Mesendoderm (in vitro differentiated cells): ENCODE measurements around the gene YPEL2.

Source experiments
- DNase-seq: peaks from one replicate; pipeline ENCODE4 v3.0.0; 2013
- H2AK5ac ChIP-seq: 2 replicates; pipeline ENCODE4 v1.6.1; 2013; ENCODE audit warnings: low read length, inconsistent platforms
- H2BK120ac ChIP-seq: 2 replicates; pipeline ENCODE4 v1.6.1; 2013; ENCODE audit warnings: low read depth, mild to moderate bottlenecking, low read length, moderate library complexity, mixed read lengths
- H2BK15ac ChIP-seq: replicated peaks from 2 replicates; pipeline ENCODE4 v1.6.1; 2013; ENCODE audit warnings: low read depth, mild to moderate bottlenecking, moderate library complexity
- H2BK5ac ChIP-seq: 2 replicates; pipeline ENCODE4 v1.6.1; 2013; ENCODE audit warnings: low read length, inconsistent platforms
- H3K18ac ChIP-seq: 2 replicates; pipeline ENCODE4 v1.6.1; 2013; ENCODE audit warnings: mild to moderate bottlenecking, low read length, mixed read lengths
- H3K23ac ChIP-seq: one replicate; pipeline ENCODE4 v1.6.1; 2013; ENCODE audit warnings: low read length
- H3K27ac ChIP-seq: 2 replicates; pipeline ENCODE4 v1.5.1; 2013; ENCODE audit warnings: low read depth, mild to moderate bottlenecking, inconsistent platforms, low read length, moderate library complexity
- H3K27me3 ChIP-seq: 2 replicates; pipeline ENCODE4 v1.6.1; 2013; ENCODE audit warnings: low read length, control low read depth, mild to moderate bottlenecking, inconsistent platforms; ENCODE audit not compliant: insufficient read depth, poor library complexity
- H3K36me3 ChIP-seq: 2 replicates; pipeline ENCODE4 v1.6.1; 2013; ENCODE audit warnings: low read length, inconsistent platforms; ENCODE audit not compliant: control insufficient read depth, insufficient read depth
- H3K4ac ChIP-seq: one replicate; pipeline ENCODE4 v1.6.1; 2013; ENCODE audit warnings: low read depth, mild to moderate bottlenecking, low read length, moderate library complexity
- H3K4me1 ChIP-seq: 2 replicates; pipeline ENCODE4 v1.6.1; 2013; ENCODE audit warnings: low read depth, low read length, inconsistent platforms; ENCODE audit not compliant: control insufficient read depth
- H3K4me2 ChIP-seq: 2 replicates; pipeline ENCODE4 v1.6.1; 2013; ENCODE audit warnings: low read length
- H3K4me3 ChIP-seq: 2 replicates; pipeline ENCODE4 v1.5.1; 2013; ENCODE audit warnings: mild to moderate bottlenecking, low read length
- H3K56ac ChIP-seq: one replicate; pipeline ENCODE4 v1.6.1; 2013; ENCODE audit warnings: low read length
- H3K79me1 ChIP-seq: 2 replicates; pipeline ENCODE4 v1.6.1; 2013; ENCODE audit warnings: low read length, inconsistent platforms
- H3K79me2 ChIP-seq: 2 replicates; pipeline ENCODE4 v1.6.1; 2013; ENCODE audit warnings: mild to moderate bottlenecking, low read length; ENCODE audit not compliant: control insufficient read depth, insufficient read depth
- H3K9ac ChIP-seq: 2 replicates; pipeline ENCODE4 v1.6.1; 2013; ENCODE audit warnings: low read length, inconsistent platforms
- H4K5ac ChIP-seq: one replicate; pipeline ENCODE4 v1.6.1; 2013; ENCODE audit warnings: low read length
- H4K8ac ChIP-seq: one replicate; pipeline ENCODE4 v1.6.1; 2013; ENCODE audit warnings: low read depth, mild to moderate bottlenecking, control low read depth, low read length, moderate library complexity
- WGBS: extraction: QIAGEN DNeasy Blood & Tissue Kit; methylation state at CpG from one replicate; pipeline ENCODE4 v1.1.7; 2013; ENCODE audit warnings: low lambda C conversion rate, missing lambda C conversion rate; ENCODE audit not compliant: insufficient coverage; ENCODE audit errors: extremely low coverage; 5-methylcytosine and 5-hydroxymethylcytosine counted together

The YPEL2 gene

DNA sequence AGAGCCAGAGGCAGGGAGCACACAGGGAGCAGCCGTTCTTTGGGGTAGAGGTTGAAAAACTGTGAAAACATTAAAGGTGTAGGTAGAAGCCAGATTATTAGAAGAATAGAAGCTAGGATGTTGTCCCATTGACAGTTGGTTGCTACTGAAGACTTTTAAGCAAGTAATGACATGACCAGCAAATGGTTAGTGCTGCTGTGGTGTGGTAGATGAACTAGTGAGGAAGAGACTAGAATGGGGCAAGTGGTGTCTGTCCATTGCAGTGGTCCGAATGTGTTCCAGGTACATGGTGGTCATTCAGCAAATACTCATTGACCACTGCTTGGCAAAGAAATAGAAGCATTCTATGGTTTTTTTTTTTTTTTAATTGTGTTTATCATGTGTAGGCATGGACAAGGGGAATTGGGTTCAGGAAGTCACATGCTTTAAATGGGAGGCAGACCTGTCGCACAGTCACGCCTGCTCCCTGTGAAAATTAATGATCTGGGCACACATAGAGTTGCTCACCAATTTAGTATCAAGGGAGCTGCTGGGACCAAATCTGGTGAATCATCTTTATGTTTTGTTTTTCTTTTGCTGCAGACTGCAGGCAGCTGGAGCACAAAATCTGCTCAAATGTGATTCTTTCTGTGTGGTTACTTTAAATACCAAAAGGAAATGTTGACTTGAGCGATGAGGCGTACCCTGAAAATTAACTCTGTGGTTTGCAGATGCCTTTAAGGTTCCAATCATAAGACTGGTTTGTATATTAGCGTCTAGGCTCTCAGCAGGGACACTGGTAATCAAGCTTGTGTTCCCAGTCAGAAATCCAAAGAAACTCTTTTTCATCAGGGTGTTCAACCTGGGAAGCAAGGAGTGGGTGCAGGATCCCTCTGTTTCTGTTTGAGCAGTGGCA, 30.7 kb downstream of the YPEL2 start:
- Histone ChIP-seq H3K9ac (no peak overlapping the region), H2AK5ac (no peak overlapping the region), H3K79me1 (peaks cover 2% of the 10 kb centered on the region), H3K56ac (no peak overlapping the region), H4K8ac (no peak overlapping the region), H3K4me2 (no peak overlapping the region), H3K27me3 (no peaks in the 10 kb centered on the region), H3K79me2 (no peaks in the 10 kb centered on the region), H3K23ac (no peak overlapping the region), H3K27ac (no peak overlapping the region), H4K5ac (no peak overlapping the region), H3K36me3 (no peaks in the 10 kb centered on the region), H3K4ac (no peak overlapping the region), H3K4me3 (no peak overlapping the region), H2BK120ac (no peak overlapping the region), H2BK15ac (no peak overlapping the region), H3K18ac (peak overlapping the region; percentile 57), H2BK5ac (no peak overlapping the region), H3K4me1 (peaks cover 21% of the 10 kb centered on the region)
- DNase-seq: no peak
- WGBS: no CpG with 5 or more reads among the region's 7 CpGs

- no peak overlapping the region for H2BK15ac ChIP-seq
- H3K9ac ChIP-seq: no peak overlapping the region
- H3K4ac ChIP-seq: no peak overlapping the region
- no peak overlapping the region for H4K8ac ChIP-seq
- H2BK120ac ChIP-seq: no peak overlapping the region
- no peaks in the 10 kb centered on the region for H3K27me3 ChIP-seq
- DNase-seq: no peak
- H2AK5ac ChIP-seq: no peak overlapping the region
- H3K4me3 ChIP-seq: no peak overlapping the region
- no peak overlapping the region for H3K56ac ChIP-seq
- peak overlapping the region; percentile 57 for H3K18ac ChIP-seq
- no peaks in the 10 kb centered on the region for H3K79me2 ChIP-seq
- no peak overlapping the region for H2BK5ac ChIP-seq
- H3K79me1 ChIP-seq: peaks cover 2% of the 10 kb centered on the region
- no peak overlapping the region for H3K27ac ChIP-seq
- H3K36me3 ChIP-seq: no peaks in the 10 kb centered on the region
- WGBS: no CpG with 5 or more reads among the region's 2 CpGs
- H3K4me1 ChIP-seq: peaks cover 23% of the 10 kb centered on the region
- no peak overlapping the region for H3K4me2 ChIP-seq
- no peak overlapping the region for H3K23ac ChIP-seq
- no peak overlapping the region for H4K5ac ChIP-seq
These were observed 31.4 kb downstream of the YPEL2 start for GRCh38 chr17:59362811-59363205.

GRCh38 chr17:59365383-59365981, 34.0 kb downstream of the YPEL2 start:
- Histone ChIP-seq H3K56ac (peak overlapping the region; percentile 66), H3K79me1 (peaks cover 5% of the 10 kb centered on the region), H3K4me3 (no peak overlapping the region), H3K4ac (peak overlapping the region; percentile 97), H3K79me2 (no peaks in the 10 kb centered on the region), H2AK5ac (no peak overlapping the region), H2BK120ac (peak overlapping the region; percentile 66), H3K4me2 (no peak overlapping the region), H3K27ac (peak overlapping the region; percentile 79), H3K36me3 (no peaks in the 10 kb centered on the region), H4K8ac (no peak overlapping the region), H2BK5ac (peak overlapping the region; percentile 74), H3K23ac (no peak overlapping the region), H3K18ac (peak overlapping the region; percentile 92), H2BK15ac (no peak overlapping the region), H3K27me3 (no peaks in the 10 kb centered on the region), H3K9ac (peak overlapping the region; percentile 35), H4K5ac (no peak overlapping the region), H3K4me1 (peaks cover 30% of the 10 kb centered on the region)
- peak; percentile 83 for DNase-seq
- no CpG with 5 or more reads among the region's 4 CpGs for WGBS

- Histone ChIP-seq H3K4ac (peak overlapping the region; percentile 97), H3K23ac (no peak overlapping the region), H3K9ac (peak overlapping the region; percentile 13), H3K79me1 (peaks cover 5% of the 10 kb centered on the region), H3K79me2 (no peaks in the 10 kb centered on the region), H3K56ac (peak overlapping the region; percentile 66), H2AK5ac (peak overlapping the region; percentile 31), H4K5ac (no peak overlapping the region), H2BK120ac (peak overlapping the region; percentile 78), H4K8ac (no peak overlapping the region), H2BK15ac (peak overlapping the region; percentile 23), H3K36me3 (no peaks in the 10 kb centered on the region), H3K4me2 (peak overlapping the region; percentile 5), H3K27me3 (no peaks in the 10 kb centered on the region), H3K4me1 (peaks cover 37% of the 10 kb centered on the region), H3K4me3 (no peak overlapping the region), H2BK5ac (peak overlapping the region; percentile 68), H3K18ac (peak overlapping the region; percentile 92), H3K27ac (peak overlapping the region; percentile 79)
- no CpG with 5 or more reads among the region's 10 CpGs for WGBS
- peak; percentile 98 for DNase-seq
These were observed 34.7 kb downstream of the YPEL2 start for GRCh38 chr17:59366040-59366757.

DNA sequence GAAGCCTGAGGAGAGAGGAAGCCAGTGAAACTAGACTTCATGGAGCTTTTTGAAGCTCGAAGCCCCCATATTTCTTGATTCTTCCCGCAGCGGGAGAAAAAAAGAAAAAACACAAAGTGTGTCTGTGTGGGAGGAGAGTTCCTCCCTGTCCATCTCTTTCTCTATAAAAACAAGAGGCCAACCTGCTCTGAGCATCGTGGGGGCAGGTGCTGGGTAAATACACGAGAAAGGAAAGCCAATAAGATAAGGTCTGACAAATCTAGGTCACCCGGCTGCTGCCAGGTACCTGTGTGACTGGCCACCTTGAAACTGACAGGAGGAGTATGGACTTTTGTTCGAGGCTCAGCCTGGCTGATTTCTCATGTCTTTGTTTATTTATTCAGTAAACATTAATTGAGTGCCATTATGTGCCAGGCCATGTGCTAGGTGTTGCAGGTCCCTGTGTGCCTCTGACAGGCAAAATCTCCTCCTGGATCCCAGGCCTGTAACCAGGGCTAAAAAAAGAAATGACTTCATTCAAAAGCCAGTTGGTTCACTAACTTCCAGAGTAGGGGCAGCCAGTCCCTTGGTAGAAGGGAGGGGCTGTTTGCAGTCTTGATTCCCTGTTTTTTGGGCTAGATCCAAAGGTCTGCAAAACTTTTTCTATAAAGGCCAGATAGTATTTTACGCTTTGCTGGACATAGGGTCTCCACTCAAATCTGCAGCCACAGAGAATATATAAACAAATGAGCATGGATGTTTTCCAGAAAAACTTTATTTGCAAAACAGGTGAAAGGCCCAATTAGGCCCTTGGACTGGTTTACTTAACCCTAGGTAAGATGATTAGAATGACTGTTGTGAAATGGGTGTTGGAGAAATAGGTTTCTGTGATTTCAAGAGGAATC, 35.6 kb downstream of the YPEL2 start:
- H3K79me2 ChIP-seq: no peaks in the 10 kb centered on the region
- H3K27me3 ChIP-seq: no peaks in the 10 kb centered on the region
- no CpG with 5 or more reads among the region's 8 CpGs for WGBS
- H3K18ac ChIP-seq: peak overlapping the region; percentile 87
- peak overlapping the region; percentile 97 for H3K4ac ChIP-seq
- no peak overlapping the region for H3K23ac ChIP-seq
- H3K9ac ChIP-seq: peak overlapping the region; percentile 13
- H2BK5ac ChIP-seq: peak overlapping the region; percentile 68
- H3K4me1 ChIP-seq: peaks cover 37% of the 10 kb centered on the region
- H3K27ac ChIP-seq: peak overlapping the region; percentile 79
- no peaks in the 10 kb centered on the region for H3K36me3 ChIP-seq
- H4K8ac ChIP-seq: no peak overlapping the region
- peak overlapping the region; percentile 5 for H3K4me2 ChIP-seq
- no peak overlapping the region for H4K5ac ChIP-seq
- peak overlapping the region; percentile 23 for H2BK15ac ChIP-seq
- peak overlapping the region; percentile 31 for H2AK5ac ChIP-seq
- H2BK120ac ChIP-seq: peak overlapping the region; percentile 78
- DNase-seq: peak; percentile 96
- peaks cover 5% of the 10 kb centered on the region for H3K79me1 ChIP-seq
- H3K4me3 ChIP-seq: no peak overlapping the region
- peak overlapping the region; percentile 17 for H3K56ac ChIP-seq
